HG03108 (cell line): ENCODE data around the gene AKR1D1.
"Not testable (repeated sequence)": the region's sequence is repeated elsewhere in the genome, so short reads cannot be mapped to it uniquely, and the experiment has no call there.

Experiments
- ATAC-seq: cut with Tn5 transposase; IDR thresholded peaks from one replicate; pipeline ENCODE4 v1.9.1; 2021; ENCODE audit warnings: moderate library complexity; ENCODE audit not compliant: unreplicated experiment

Gene AKR1D1

DNA sequence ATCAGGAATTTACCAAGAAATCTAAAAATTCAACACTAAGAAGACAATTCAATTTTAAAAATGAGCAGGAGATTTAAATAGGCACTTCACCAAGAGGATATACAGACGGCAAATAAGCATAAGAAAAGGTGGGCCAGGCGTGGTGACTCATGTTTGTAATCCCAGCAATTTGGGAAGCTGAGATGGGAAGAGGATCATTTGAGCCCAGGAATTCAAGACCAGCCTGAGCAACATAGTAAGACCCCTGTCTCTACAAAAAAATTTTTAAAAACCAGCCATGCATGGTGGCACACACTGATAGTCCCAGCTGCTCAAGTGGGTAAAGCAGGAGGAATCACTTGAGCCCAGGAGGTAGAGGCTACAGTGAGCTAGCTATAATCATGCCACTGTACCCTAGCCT lies 3.5 kb upstream of the AKR1D1 start:
- no peak for ATAC-seq

DNA sequence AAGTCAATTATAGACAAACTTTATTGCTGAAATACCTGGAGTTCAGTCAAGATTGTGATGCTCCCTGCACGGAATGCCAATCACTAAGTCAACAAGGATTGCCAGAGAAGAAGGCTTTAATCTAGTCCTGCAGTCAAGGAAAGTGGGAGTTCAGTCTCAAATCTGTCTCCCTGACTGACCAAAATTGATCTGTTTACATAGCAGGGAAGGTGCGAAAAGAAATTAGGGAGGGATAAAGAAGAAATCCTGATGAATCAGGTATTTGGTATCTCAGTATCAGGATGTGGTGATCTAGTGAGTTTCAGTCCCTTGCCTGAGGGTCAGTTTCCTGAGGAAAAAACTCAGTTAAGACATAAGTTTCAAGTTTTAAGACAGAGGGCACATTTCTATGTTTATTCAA lies 2.1 kb upstream of the AKR1D1 start:
- ATAC-seq: no peak

DNA sequence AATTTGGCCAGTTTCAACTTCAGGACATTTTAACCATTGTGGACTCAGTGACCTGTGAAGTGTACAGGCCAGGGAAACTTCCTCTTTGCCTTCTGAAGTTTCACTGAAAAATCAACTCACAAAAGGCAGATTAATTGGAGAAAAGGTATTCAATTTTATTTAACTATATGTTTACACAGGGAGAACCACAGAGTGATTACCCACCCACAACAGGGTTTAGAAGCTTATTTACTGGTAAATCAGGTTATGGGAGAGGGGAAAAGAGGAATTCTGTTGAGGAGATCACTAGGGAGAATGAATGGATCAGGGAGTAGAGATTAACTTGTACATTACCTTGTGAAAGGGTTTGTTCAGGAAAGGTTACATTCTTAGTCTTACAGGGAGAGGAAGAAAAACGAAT lies 1.7 kb upstream of the AKR1D1 start:
- ATAC-seq: no peak

GRCh38 chr7:138075350-138075749 lies 909 bp upstream of the AKR1D1 start:
- no peak for ATAC-seq

DNA sequence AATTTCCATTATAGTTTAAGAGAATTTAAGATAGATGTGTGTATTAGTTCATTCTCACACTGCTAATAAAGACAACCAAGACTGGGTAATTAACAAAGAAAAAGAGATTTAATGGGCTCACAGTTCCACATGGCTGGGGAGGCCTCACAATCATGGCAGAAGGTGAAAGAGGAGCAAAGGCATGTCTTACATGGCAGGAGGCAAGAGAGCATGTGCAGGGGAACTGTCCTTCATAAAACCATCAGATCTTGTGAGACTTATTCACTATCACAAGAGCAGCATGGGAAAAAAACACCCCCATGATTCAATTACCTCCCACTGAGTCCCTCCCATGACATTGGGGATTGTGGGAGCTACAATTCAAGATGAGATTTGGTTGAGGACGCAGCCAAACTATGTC lies 473 bp upstream of the AKR1D1 start:
- not testable (repeated sequence) for ATAC-seq

DNA sequence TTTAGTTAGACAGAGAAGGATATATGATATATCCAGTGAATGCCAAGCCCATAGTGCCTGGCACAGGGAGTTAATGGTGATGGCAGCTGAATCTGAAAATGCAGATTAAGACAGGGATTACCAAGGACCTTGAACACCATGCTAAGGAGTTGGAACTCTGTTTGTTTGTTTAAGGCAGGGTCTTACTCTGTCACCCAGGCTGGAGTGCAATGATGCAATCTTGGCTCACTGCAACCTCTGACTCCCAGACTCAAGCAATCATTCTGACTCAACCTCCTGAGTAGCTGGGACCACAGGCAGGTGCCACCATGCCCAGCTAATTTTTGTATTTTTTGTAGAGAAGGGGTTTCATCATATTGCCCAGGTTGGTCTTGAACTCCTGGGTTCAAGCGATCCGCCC lies 1.6 kb downstream of the AKR1D1 start:
- ATAC-seq: no peak

GRCh38 chr7:138079137-138079536 lies 2.9 kb downstream of the AKR1D1 start:
- no peak for ATAC-seq

DNA sequence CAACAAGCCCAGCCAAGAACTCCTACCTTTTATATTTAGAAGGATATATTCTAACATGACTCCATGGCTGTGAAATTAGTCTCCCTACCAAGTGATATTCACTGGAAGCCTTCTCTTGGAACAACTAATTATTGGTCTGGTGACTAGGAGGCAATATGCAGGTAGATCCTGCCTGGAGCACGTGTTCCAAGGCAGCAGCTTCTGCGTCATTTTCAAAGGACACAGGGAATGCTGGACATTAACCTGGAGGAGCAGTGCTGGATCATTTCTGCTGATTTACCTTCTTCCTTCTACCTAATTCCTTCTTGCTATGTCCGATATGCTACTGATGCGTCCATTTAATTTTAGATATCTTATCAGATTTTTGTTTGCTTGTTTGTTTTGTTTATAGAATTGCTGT lies 5.6 kb downstream of the AKR1D1 start:
- no peak for ATAC-seq

DNA sequence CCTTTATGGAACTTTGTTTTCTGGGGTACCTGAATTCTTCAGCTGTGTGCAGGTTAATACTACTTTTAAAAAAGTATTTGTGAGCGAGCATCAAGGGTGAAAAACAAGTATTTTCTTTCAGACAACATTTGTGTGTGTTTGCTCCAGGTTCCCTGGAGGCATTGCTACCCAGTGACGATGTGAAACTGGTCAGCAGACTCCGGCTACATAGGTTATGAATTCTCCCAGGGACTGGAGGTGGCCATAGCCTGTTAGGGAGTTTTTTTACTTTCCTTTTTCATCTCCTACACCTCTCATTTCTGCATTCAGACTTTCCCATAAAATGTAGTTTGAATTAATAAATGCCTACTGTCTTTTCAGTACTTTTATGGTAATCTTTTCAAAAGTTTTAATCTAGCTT lies 7.6 kb downstream of the AKR1D1 start:
- ATAC-seq: no peak

DNA sequence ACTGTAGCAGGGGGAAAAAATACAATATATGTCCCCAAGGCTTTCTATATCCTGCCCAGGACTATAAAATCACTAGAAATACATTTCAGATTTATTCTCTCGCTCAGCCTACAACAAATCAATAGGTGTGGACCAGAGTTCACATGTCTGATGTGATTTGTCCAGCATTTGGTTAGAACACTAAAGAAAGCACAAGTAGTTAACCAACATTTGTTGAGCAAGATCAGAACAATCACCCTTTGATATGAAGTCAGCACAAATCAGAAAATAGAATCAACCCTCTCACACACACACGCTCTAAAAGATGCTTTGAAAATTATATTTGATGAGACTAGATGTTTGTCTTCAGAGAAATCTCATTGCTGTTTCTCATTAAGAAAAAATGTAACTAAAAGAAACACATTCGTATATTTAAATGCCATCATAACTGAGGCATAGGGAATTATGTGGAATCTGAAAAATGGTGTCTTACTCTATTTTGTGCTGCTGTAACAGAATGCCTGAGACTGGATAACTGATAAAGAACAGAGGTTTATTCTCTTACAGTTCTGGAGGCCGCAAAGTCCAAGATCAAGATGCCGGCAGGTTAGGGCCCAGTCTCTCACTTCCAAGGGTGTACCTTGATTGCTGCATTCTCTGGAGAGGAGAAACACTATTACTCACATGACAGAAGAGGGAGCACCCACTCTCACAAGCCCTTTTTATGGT lies 10.5 kb downstream of the AKR1D1 start:
- ATAC-seq: no peak

GRCh38 chr7:138089080-138089901 lies 13.0 kb downstream of the AKR1D1 start:
- ATAC-seq: no peak

DNA sequence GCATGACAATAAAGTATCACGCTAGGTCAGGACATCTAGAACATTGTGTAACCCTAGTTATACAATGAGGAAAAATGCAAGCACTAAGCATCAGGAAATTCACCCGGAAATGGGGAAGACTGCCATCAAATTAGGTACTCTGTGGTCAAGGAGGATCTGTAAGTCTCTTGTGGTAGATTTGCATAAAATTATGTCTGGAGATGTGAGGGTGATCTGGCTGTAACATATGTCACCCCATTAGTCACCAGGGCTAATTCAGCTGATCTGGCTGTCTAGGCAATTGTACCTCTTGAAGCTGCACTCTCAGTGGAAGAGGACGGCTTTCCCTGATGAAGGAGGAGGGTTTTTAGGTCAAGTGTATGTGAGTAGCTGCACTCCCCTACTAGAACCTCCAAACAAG lies 14.8 kb downstream of the AKR1D1 start:
- no peak for ATAC-seq

- ATAC-seq: not testable (repeated sequence)
Observed at GRCh38 chr7:138091840-138092239, 15.6 kb downstream of the AKR1D1 start.

DNA sequence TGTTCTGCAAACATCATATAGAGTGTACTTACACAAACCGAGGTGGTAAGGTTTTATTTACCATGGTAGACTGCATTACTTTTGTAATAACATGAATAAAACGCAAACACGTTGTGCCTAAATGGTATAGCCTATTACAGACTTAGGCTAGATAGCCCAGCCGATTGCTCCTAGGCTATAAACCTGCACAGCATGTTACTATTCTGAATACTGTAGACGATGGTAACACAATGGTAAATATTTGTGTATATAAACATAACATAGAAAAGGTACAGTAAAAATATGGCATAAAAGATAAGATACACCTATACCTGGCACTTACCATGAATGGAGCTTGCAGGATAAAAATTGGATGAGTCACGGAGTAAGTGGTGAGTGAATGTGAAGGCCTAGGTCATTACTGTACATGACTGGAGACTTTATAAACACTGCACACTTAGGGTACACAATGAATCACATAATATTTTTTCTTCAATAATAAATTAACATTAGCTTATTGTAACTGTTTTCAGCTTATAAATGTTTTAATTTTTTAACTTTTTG lies 16.3 kb downstream of the AKR1D1 start:
- no peak for ATAC-seq

DNA sequence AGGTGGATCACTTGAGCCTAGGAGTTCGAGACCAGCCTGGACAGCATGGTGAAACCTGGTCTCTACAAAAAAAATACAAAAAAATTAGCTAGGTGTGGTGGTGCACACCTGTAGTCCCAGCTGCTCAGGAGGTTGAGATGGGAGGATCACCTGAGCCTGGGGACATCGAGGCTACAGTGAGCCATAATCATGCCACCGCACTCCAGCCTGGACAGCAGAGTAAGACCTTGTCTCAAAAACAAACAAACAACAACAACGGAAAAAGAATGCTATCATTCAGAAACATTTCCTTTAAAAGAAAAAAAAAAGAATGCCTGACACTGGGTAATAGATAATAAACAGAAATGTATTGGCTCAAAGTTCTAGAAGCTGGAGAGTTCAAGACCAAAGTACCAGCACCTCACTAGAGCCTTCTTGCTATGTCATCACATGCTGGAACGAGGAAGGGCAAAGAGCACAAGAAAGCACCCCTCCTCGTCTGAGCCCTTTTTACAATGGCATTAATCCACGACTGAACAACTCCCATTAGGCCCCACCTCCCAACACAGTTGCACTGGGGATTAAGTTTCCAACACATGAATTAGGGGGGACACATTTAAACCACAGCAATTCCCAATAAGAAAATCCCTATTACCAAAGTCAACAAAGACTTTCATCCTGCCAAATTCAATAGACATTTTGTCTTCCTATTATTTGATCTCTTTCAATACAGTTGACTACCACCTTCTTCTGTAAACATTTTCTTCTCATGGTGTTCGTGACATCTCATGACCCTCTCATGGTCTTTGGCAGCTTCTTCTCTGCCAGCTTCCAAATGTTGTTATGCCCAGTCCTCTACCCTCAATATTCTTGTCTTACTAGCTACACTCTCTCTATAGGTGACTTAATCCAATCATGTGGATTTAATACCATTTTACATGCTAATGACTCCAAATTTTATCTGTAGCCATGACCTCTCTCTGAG lies 20.0 kb downstream of the AKR1D1 start:
- ATAC-seq: no peak

DNA sequence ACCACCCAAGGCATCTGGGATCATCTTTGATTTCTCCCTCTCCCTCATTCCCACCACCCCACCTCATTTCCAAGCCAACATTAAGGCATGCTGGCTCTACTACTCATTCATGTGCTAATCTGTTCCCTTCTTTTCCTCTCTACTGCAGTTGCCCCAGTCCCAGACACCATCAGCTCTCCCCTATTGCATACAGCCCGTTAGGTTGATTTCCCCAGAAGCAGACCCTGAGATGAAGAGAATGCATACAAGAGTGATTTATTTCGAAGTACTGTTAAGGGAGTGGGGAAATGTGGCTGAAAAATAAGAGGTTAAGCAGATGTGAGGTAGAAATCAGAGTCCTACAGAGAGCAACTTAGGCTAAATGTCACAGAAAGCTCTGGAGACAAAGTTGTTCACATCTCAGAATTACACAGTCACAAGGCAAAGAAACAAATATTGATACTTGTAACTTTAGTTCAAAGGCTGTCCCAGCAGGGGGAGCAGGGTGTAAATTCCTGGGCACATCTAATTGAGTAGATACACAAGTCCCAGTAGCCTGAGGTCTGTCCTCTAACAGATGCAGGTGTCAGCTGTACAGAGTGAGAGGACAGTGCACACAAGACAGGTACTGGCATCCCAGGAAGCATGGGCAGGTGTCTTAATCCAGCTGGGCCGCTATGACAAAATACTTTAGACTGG lies 20.9 kb downstream of the AKR1D1 start:
- ATAC-seq: peak; percentile 49

GRCh38 chr7:138099813-138100212 lies 23.6 kb downstream of the AKR1D1 start:
- no peak for ATAC-seq

- ATAC-seq: no peak
Observed at GRCh38 chr7:138105221-138105620, 29.0 kb downstream of the AKR1D1 start.

GRCh38 chr7:138115047-138115446 lies 38.8 kb downstream of the AKR1D1 start:
- no peak for ATAC-seq

- ATAC-seq: no peak
Observed at GRCh38 chr7:138116141-138116540, 39.9 kb downstream of the AKR1D1 start.
